Measurements from ENCODE around the gene SEPSECS.

SEPSECS gene

DNA sequence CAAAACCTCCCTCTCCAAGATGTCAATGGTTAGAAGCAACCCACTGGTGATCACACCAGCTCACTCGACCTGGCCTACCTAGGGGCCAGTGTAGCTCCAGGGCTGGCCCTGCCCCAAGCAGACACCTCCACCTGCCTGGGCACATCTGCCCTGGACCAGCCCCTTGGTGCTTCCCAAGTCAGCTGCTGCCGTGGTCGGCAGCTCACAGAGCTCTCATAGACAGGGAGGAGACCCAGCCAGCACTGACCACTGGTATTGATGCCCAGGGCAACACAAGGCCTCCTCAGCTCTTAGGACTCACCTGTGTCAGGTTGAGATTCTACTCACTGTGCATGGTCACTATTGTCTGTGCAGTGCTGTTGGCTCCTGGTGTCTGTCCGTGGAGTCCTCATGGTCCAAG, 51.7 kb downstream of the SEPSECS start:
- Mint-ChIP-seq H3K27me3 (ENCODE audit: low read depth) (peaks cover 5% of the 10 kb centered on the region), H3K9me3 (no peaks in the 10 kb centered on the region), H3K4me3 (no peak overlapping the region), H3K4me1 (ENCODE audit: low read depth) (no peaks in the 10 kb centered on the region), H3K27ac (no peak overlapping the region), H3K36me3 (ENCODE audit: low read depth) (no peaks in the 10 kb centered on the region)

DNA sequence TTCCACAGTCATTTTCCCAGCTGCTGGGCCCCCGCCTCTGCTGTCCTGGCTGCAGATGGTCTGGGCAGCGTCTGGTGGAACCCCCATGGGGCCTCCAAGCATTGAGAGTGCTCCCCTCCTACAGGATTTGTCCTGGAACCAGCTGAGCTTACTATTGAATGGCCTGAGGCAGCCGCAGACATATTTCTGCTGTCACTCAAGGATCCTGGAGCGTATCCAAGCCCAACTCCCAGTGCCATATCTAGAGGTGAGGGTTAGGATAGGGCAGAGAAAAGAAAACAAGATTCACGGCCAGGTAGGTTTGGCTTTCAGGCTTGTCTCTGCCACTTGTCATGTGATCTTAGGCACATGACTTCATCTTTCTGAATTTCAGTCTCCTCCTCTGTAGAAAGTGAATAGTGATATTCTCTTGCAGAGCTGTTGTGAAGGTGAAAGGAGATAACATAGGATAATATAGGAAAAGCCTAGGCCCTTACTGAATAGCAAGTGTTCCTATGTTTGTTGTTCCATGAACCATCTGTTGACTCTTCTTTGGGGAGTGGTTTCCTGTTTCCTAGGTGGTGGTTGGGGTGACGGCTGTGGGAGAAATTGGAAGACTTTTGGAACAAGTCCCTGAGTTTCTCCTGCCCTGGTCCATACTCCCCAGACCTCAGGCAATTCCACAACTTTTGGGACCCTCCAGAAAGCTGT, 52.3 kb downstream of the SEPSECS start:
- H3K27me3 Mint-ChIP-seq (ENCODE audit: low read depth), result peaks cover 5% of the 10 kb centered on the region
- H3K9me3 Mint-ChIP-seq, result no peaks in the 10 kb centered on the region
- no peaks in the 10 kb centered on the region for H3K4me1 Mint-ChIP-seq (ENCODE audit: low read depth)
- H3K4me3 Mint-ChIP-seq, result no peak overlapping the region
- H3K36me3 Mint-ChIP-seq (ENCODE audit: low read depth), result no peaks in the 10 kb centered on the region
- no peak overlapping the region for H3K27ac Mint-ChIP-seq

DNA sequence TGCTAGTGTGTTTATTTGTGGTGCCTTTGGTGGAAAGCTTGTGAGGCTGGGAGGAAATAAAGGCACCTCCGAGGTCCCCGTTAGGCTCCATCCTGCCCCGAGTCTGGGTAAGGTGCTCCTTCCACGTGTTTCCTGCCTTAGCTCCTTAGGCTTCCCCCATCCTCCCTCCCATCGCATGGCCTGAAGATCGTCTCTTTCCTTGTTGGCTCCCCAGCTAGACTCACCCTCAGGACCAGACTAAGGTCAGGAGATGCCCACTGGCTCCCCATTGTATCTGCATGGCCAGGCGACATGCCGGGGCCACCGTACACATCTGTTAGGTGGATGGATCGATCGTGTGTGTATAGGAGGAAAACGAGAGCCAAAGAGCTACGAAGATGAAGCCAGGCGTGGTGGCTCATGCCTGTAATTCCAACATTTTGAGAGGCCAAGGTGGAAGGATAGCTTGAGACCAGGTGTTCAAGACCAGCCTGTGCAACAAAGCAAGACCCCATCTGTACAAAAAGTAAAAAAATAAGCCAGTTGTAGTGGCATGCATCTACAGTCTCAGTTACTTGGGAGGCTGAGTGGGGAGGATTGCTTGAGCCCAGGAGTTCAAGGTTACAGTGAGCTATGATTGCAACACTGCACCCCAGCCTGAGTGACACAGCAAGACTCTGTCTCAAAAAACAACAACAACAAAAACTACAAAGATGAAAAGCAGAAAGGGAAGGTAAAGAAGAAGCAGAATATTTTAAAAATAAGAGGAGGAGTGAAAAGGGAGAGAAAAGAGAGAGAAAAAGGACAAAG, 53.7 kb downstream of the SEPSECS start:
- Mint-ChIP-seq H3K27me3 (ENCODE audit: low read depth) (peaks cover 5% of the 10 kb centered on the region), H3K4me1 (ENCODE audit: low read depth) (no peaks in the 10 kb centered on the region), H3K9me3 (peaks cover 5% of the 10 kb centered on the region), H3K36me3 (ENCODE audit: low read depth) (no peaks in the 10 kb centered on the region), H3K4me3 (no peak overlapping the region), H3K27ac (no peak overlapping the region)

DNA sequence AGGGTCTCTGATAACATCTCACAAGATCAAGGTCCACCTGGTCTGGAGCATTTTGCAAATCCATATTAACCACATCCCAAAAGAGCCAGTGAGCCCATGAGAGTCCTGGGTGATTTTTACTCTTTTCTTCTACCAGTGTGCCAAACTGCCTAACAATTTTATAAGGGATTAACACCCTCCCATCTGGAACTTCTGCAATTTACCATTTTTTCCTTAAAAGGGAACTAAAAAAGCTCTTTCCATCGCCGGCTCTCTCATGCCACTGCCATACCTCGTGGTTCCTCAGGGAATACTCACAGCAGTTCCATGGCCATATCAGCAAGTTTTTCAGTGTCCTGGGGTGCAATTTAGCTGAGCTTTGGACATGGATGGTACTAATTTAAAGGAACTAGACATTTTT, 55.7 kb downstream of the SEPSECS start:
- Mint-ChIP-seq H3K27me3 (ENCODE audit: low read depth) (peaks cover 8% of the 10 kb centered on the region), H3K4me3 (no peak overlapping the region), H3K36me3 (ENCODE audit: low read depth) (no peaks in the 10 kb centered on the region), H3K4me1 (ENCODE audit: low read depth) (peaks cover 4% of the 10 kb centered on the region), H3K27ac (no peak overlapping the region), H3K9me3 (peaks cover 10% of the 10 kb centered on the region)

DNA sequence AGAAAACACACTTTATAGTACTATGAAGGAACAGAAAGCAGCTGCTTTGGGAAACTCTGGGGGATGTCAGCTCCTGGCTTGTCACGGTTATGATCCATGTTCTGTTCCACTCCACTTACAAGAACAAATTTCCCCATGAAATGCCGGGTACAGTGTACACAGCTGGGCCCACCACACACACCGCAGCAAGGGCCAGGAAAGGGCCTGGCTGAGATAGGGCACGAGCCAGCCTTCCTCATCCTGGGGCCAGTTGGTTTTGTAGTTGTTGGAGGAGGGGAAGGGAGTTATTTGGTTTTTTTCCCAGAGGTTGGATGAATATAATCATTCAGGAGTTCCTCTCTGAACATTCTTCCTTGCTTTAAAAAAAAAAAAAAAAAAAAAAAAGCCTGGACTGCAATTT, 56.8 kb downstream of the SEPSECS start:
- Mint-ChIP-seq H3K4me3 (no peak overlapping the region), H3K4me1 (ENCODE audit: low read depth) (peaks cover 4% of the 10 kb centered on the region), H3K27ac (no peak overlapping the region), H3K9me3 (peaks cover 10% of the 10 kb centered on the region), H3K36me3 (ENCODE audit: low read depth) (no peaks in the 10 kb centered on the region), H3K27me3 (ENCODE audit: low read depth) (peaks cover 8% of the 10 kb centered on the region)

DNA sequence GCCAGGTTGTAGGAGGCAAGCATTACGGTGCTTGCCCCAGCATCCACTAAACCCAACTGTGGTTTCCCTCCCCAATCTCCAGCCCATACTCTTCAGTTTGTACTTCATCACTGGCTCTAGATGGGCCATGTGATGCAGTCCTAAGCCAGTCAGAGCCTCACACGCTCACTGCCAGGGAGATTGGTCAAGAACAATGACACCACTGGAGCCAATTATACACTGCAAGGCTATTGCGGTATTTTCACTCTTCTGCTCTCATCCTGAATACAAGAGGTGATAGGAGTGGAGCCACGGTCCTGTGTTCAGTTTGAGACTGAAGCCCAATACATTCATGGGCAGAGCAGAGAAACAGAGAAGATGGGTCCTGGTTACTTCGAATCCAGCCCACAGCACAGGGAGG, 58.4 kb downstream of the SEPSECS start:
- peaks cover 10% of the 10 kb centered on the region for H3K9me3 Mint-ChIP-seq
- peaks cover 8% of the 10 kb centered on the region for H3K27me3 Mint-ChIP-seq (ENCODE audit: low read depth)
- no peaks in the 10 kb centered on the region for H3K36me3 Mint-ChIP-seq (ENCODE audit: low read depth)
- H3K4me3 Mint-ChIP-seq, result no peak overlapping the region
- H3K4me1 Mint-ChIP-seq (ENCODE audit: low read depth), result peaks cover 4% of the 10 kb centered on the region
- H3K27ac Mint-ChIP-seq, result no peak overlapping the region

DNA sequence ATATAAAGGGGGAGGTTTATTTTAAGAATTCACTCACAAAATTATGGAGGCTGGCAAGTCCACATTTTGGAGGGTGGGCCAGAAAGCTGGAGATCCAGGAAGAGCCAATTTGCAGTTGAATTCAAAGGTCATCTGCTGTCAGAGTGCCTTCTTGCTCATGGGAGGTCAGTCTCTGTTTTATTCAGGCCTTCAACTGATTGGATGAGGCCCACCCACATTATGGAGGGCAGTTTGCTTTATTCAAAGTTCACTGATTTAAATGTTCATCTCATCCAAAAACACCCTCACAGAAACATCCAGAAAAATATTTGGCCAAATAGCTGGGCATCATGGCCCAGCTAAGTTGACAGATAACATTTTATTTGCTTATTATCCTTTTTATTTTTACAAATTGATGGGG, 59.5 kb downstream of the SEPSECS start:
- peaks cover 10% of the 10 kb centered on the region for H3K9me3 Mint-ChIP-seq

DNA sequence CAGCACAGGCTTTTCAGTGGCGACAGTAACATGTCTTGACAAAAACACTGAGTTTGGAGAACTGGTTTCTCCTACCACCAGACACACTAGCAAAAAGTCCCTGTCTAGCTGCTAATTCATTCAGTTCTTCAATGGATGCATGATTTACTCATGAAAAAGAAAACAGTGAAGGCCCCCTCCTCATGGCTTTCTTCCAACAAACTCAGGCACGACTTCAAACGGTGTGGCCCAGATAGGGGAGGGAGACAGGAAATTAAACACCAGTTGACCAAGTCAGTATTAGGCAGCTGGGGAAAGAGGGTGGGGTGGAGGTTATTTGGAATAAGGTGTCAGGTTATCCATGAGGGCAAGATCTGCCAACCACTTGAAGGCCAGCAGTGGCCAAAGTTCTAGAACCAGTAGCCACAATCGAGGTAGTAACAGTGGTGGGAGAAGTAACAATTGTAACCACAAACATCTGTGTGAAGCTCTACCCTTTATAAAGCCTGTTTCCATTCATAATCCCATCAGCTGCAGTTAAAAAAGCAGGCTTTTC, 60.2 kb downstream of the SEPSECS start:
- H3K4me1 Mint-ChIP-seq (ENCODE audit: low read depth), result peaks cover 4% of the 10 kb centered on the region
- peaks cover 10% of the 10 kb centered on the region for H3K9me3 Mint-ChIP-seq
- H3K27ac Mint-ChIP-seq, result no peak overlapping the region
- H3K36me3 Mint-ChIP-seq (ENCODE audit: low read depth), result no peaks in the 10 kb centered on the region
- H3K27me3 Mint-ChIP-seq (ENCODE audit: low read depth), result peaks cover 8% of the 10 kb centered on the region
- H3K4me3 Mint-ChIP-seq, result no peak overlapping the region

More for the DNA sequence above, 59.5 kb downstream of the SEPSECS start:
- Mint-ChIP-seq H3K36me3 (ENCODE audit: low read depth) (no peaks in the 10 kb centered on the region), H3K4me3 (no peak overlapping the region), H3K27ac (no peak overlapping the region), H3K27me3 (ENCODE audit: low read depth) (peaks cover 8% of the 10 kb centered on the region), H3K4me1 (ENCODE audit: low read depth) (peaks cover 4% of the 10 kb centered on the region)

DNA sequence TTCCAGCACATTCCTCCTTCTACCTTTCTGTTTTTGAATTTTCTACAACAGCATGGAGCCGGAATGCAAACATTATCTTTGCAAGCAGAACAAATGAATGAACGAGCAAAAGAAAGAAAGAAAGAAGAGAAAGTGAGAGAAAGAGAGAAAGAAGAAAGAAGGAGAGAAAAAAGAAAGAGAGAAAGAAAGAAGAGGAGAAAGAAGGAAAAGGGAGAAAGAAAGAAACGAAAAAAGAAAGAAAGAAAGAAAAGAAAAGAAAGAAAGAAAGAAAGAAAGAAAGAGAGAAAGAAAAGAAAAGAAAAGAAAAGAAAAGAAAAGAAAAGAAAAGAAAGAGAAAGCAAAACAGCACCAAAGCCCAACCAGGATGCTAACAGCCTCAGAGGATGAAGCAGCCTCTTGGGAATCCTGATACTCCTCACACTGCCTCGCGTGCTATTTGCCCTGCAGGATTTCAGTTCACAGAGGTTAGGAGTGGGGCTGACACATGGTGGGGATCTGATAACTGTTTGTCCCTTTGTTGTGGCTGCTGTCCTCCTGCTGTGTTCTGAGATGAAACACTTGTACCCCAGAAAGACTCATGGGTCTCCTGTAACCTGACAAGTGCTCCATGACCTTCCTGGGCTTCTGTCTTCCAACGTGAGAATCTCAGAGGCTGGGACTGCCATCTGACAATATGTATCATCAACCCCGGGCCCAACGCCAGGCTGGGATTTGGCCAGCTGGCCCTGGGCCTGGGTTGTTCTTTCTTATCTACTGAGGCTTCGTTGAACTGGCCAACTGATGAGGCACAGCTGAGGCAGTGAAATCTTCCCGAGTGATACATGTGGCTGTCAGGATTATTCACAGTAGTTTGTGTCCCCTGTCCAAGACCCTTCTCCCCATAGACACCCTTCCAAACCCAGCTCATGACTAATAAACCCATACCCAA, 61.0 kb downstream of the SEPSECS start:
- Mint-ChIP-seq H3K27ac (no peak overlapping the region), H3K4me3 (no peak overlapping the region), H3K9me3 (peaks cover 10% of the 10 kb centered on the region), H3K27me3 (ENCODE audit: low read depth) (peaks cover 3% of the 10 kb centered on the region), H3K36me3 (ENCODE audit: low read depth) (no peaks in the 10 kb centered on the region), H3K4me1 (ENCODE audit: low read depth) (peaks cover 4% of the 10 kb centered on the region)

DNA sequence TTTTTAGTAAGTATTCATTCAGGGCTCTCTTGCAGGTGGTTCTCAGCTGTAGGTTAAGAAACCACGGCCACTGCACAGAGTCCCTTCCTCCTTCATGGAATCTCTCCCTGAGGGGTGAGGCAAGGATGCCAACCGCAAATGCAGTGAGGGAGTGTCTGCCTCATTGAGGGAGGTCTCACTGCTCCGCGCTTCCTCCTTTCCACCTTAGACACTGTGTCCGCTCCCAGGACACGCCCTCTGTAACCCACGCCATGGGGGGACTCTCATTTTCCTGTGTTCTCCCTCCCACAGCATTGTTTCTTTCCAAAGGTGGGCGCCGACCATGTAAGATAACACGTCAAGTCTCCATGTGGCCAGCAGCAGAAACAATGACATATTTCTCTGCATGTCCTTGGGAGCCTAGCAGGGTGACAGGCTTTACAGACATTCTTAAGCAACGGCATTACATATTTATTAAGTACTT, 63.2 kb downstream of the SEPSECS start:
- Mint-ChIP-seq H3K9me3 (peaks cover 9% of the 10 kb centered on the region), H3K4me1 (ENCODE audit: low read depth) (peaks cover 4% of the 10 kb centered on the region), H3K36me3 (ENCODE audit: low read depth) (no peaks in the 10 kb centered on the region), H3K4me3 (no peak overlapping the region), H3K27ac (no peak overlapping the region), H3K27me3 (ENCODE audit: low read depth) (peaks cover 3% of the 10 kb centered on the region)

DNA sequence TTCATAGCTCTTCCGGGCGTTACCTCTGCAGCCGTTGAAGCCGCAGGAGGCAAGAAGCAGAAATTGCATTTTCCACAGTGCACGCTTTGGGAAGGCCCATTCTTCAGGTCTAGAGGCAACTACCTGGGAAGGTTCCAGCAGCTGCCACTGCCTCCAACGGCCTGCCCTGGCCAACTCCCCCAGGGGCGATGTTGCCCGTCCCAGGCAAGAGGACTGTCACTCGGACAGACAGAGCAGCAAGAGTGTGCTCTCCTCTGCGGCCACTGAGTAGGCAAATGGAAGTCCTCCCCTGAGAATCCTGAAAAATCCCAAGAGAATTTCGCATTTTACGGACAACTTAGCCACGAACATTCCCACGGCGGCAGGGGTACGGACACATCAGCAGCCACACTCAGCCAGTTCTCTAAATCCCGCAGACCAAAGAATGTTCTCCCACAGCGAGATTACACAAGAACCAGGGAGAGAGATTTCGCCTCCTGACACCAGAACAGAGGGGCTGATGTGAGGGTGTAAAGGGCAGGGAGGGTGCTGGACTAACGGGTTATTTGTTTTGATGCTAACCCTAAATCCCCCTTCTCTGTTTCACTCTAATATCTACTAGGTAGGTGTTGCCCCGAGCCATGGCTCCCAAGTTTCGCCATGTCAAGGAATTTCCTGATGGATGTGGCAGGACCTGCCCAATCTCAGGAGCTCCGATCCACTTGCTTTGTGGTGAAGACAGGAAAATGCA, 63.8 kb downstream of the SEPSECS start:
- peaks cover 3% of the 10 kb centered on the region for H3K4me1 Mint-ChIP-seq (ENCODE audit: low read depth)
- no peak overlapping the region for H3K27ac Mint-ChIP-seq
- H3K4me3 Mint-ChIP-seq, result no peak overlapping the region
- no peaks in the 10 kb centered on the region for H3K36me3 Mint-ChIP-seq (ENCODE audit: low read depth)
- H3K9me3 Mint-ChIP-seq, result peaks cover 4% of the 10 kb centered on the region
- peaks cover 4% of the 10 kb centered on the region for H3K27me3 Mint-ChIP-seq (ENCODE audit: low read depth)

DNA sequence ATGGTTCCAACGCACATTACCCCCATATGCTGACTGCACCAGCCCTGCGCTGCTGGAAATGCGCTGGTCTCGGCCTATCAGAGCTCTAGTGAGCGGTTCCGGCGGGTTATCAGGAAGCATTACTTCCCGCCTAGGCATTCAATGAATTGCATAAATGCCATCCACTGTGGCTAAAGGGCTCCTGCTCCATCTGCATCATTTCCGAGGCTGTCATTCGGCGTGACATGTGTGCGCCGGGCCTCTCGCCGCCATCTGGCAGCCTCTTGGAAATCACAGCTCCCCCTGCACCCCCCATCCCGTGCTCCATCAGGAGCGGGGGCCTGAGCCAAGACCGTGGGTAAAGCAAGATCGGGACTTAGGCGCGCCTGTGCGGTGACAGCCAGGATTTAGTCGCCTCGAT, 64.4 kb downstream of the SEPSECS start:
- no peaks in the 10 kb centered on the region for H3K36me3 Mint-ChIP-seq (ENCODE audit: low read depth)
- H3K27me3 Mint-ChIP-seq (ENCODE audit: low read depth), result peaks cover 5% of the 10 kb centered on the region
- H3K4me1 Mint-ChIP-seq (ENCODE audit: low read depth), result no peaks in the 10 kb centered on the region
- no peak overlapping the region for H3K4me3 Mint-ChIP-seq
- no peak overlapping the region for H3K27ac Mint-ChIP-seq
- no peaks in the 10 kb centered on the region for H3K9me3 Mint-ChIP-seq

DNA sequence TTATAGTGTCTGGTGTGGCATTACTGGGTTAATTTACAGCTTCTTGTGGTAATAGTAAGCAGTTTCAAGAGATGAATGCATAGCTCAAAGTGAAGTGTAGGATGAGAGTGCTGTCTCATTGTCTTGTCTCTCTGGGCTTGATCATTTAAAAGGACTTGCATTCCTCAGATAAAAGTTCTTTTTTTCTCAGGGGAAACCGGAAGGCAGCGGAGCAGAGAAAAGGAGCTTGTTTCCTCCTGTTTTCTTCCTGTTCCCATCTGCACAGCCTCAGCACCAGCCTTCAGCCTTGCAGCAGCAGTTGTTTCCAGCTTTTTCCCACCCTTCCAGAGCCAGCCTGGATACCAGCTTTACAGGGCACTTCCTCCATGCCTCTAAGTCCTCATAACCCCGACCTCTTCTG, 68.1 kb downstream of the SEPSECS start:
- no peaks in the 10 kb centered on the region for H3K9me3 Mint-ChIP-seq
- peaks cover 37% of the 10 kb centered on the region for H3K27me3 Mint-ChIP-seq (ENCODE audit: low read depth)
- no peak overlapping the region for H3K4me3 Mint-ChIP-seq
- peaks cover 7% of the 10 kb centered on the region for H3K4me1 Mint-ChIP-seq (ENCODE audit: low read depth)
- H3K36me3 Mint-ChIP-seq (ENCODE audit: low read depth), result no peaks in the 10 kb centered on the region
- H3K27ac Mint-ChIP-seq, result no peak overlapping the region

DNA sequence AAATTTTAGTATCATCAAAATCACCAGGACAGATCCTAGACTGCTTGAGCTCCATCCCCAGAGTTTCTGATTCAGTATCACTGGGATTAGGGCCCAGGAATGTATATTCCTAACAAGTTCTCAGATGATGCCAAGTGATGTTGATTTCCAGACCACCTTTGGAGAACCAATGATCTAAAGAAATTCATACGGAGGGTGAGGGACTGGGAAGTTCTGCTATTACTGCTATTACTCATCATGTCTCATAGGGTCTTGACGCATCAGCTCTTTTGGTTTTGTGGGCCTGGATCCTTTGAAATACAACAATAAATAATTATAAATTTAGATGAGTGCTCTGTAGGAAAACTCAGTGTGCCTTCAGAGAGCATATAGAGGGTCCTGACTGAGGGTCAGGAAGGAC, 69.7 kb downstream of the SEPSECS start:
- Mint-ChIP-seq H3K9me3 (no peaks in the 10 kb centered on the region), H3K4me1 (ENCODE audit: low read depth) (peaks cover 7% of the 10 kb centered on the region), H3K36me3 (ENCODE audit: low read depth) (no peaks in the 10 kb centered on the region), H3K27me3 (ENCODE audit: low read depth) (peaks cover 48% of the 10 kb centered on the region), H3K4me3 (no peak overlapping the region), H3K27ac (no peak overlapping the region)
